ENCODE results near the gene IL27RA.

GRCh38 chr19:14096272-14096992, 64.9 kb downstream of the IL27RA start:
- TF ChIP-seq CTCF (IDR thresholded peaks at IDR 0.05 in 2 of 3, conservative IDR thresholded peaks at IDR 0.05 in 1 of 3; ENCODE audit: borderline replicate concordance in 1 of 3, insufficient read depth in 1 of 3, low read depth in 2 of 3, low read length in 2 of 3) (peak in 2 of 3 experiments; percentile 31 to 45; a peak in 4 of 6 replicates), ZNF274 (IDR thresholded peaks at IDR 0.05; ENCODE audit: low read depth, low read length) (no peak), EZH2 (IDR thresholded peaks at IDR 0.05) (no peak), ATF3 (IDR thresholded peaks at IDR 0.05) (no peak)

Measured in HCT116 (cell line).